Measurements from ENCODE around the gene GIPC1. TPM values are rescaled to one million over a fixed set of nuclear protein-coding genes. Genes with fewer than 3 reads are reported as not detected.

The GIPC1 gene
- total and polyA plus RNA-seq, 5 experiments from 2014 or later, result 19.9 to 35.0 (median 32.2) TPM

- H3K36me3 Mint-ChIP-seq, result peaks cover 0 to 44% (median 14%) of the 10 kb centered on the region in 3 donors
- H3K4me1 Mint-ChIP-seq, result peaks cover 28 to 75% (median 61%) of the 10 kb centered on the region in 4 donors
- ATAC-seq, result no peak
- DNase-seq, result no peak
- H3K4me3 Mint-ChIP-seq, result peak overlapping the region; percentile 60 to 100 (median 89)
- H3K27ac Mint-ChIP-seq, result peak overlapping the region; percentile 87 to 98 (median 91)
- POLR2A ChIA-PET, result interaction anchor here (0.6 to 1.3 kb wide), 3 partner anchors 17 to 71 kb away, joined by 4 to 9 read pairs (median 5); no protein-coding TSS in a partner anchor
- no peaks in the 10 kb centered on the region for H3K27me3 Mint-ChIP-seq
- no peaks in the 10 kb centered on the region for H3K9me3 Mint-ChIP-seq
These were observed 56.9 kb downstream of the GIPC1 start for GRCh38 chr19:14439014-14439413.

GRCh38 chr19:14437578-14438140, 58.3 kb downstream of the GIPC1 start:
- Mint-ChIP-seq H3K36me3 (peaks cover 0 to 33% (median 7%) of the 10 kb centered on the region in 3 donors), H3K9me3 (no peaks in the 10 kb centered on the region), H3K4me1 (peaks cover 28 to 71% (median 60%) of the 10 kb centered on the region in 4 donors), H3K4me3 (peak overlapping the region in 9 of 10 donors; percentile 23 to 99 (median 48)), H3K27ac (peak overlapping the region; percentile 55 to 96 (median 86)), H3K27me3 (no peaks in the 10 kb centered on the region)
- POLR2A ChIA-PET, result interaction anchor here (0.6 to 1.3 kb wide), 11 partner anchors 10 to 276 kb away, joined by 3 to 11 read pairs (median 4); partner anchors contain the start of gene DNAJB1
- ATAC-seq (no peak), DNase-seq (no peak)

DNA sequence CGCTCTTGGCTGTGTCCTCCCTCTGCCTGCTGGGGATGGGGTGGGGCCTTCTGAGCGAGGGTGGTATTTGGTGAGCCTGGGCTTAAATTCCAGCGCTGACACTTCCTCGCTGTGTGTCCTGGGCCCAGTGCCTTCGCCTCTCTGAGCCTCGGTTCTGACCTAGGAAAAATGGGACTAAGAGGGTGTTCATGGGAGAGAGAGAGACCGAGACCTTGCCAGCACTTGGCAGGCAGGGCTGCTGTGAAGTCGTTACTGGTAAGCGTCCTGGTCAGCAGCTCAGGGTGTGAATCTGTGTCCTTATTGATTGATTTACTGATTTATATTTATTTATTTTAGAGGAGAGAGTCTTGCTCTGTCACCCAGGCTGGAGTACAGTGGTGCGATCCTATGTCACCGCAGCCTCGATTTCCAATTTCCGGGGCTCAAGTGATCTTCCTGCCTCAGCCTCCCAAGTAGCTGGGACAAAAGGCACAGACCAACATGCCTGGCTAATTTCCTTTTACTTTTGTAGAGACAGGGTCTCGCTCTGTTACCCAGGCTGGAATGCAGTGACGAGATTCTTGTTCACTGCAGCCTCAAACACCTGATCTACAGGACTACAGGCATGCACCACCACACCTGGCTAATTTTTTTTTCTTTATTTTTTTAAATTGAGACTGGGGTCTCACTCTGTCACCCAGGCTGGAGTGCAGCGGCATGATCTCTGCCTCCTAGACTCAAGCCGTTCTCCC, 60.4 kb downstream of the GIPC1 start:
- no peak for DNase-seq
- peak overlapping the region; percentile 44 to 87 (median 79) for H3K4me3 Mint-ChIP-seq
- H3K9me3 Mint-ChIP-seq, result no peaks in the 10 kb centered on the region
- no peak for ATAC-seq
- H3K36me3 Mint-ChIP-seq, result peaks cover 0 to 19% (median 0%) of the 10 kb centered on the region in 3 donors
- H3K4me1 Mint-ChIP-seq, result peaks cover 25 to 71% (median 59%) of the 10 kb centered on the region in 4 donors
- H3K27ac Mint-ChIP-seq, result peak overlapping the region; percentile 58 to 95 (median 90)
- H3K27me3 Mint-ChIP-seq, result no peaks in the 10 kb centered on the region
- POLR2A ChIA-PET, result interaction anchor here (1.0 to 2.2 kb wide), 3 partner anchors 17 to 83 kb away, joined by 3 to 8 read pairs (median 3); partner anchors contain the start of gene DNAJB1

- Mint-ChIP-seq H3K27ac (peak overlapping the region; percentile 83 to 96 (median 92)), H3K4me1 (peaks cover 19 to 64% (median 53%) of the 10 kb centered on the region in 4 donors), H3K27me3 (peaks cover 0 to 1% (median 0%) of the 10 kb centered on the region in 5 donors), H3K9me3 (no peaks in the 10 kb centered on the region), H3K4me3 (peak overlapping the region; percentile 64 to 90 (median 84)), H3K36me3 (peaks cover 0 to 13% (median 0%) of the 10 kb centered on the region in 3 donors)
- DNase-seq (peak in 2 of 10 donors; percentile 29 to 60), ATAC-seq (peak in 1 of 2 donors; percentile 5)
- POLR2A ChIA-PET, result interaction anchor here (0.5 to 2.2 kb wide), 7 partner anchors 16 to 268 kb away, joined by 3 to 8 read pairs (median 3); partner anchors contain the start of gene DNAJB1
These were observed 61.2 kb downstream of the GIPC1 start for GRCh38 chr19:14434543-14435319.

DNA sequence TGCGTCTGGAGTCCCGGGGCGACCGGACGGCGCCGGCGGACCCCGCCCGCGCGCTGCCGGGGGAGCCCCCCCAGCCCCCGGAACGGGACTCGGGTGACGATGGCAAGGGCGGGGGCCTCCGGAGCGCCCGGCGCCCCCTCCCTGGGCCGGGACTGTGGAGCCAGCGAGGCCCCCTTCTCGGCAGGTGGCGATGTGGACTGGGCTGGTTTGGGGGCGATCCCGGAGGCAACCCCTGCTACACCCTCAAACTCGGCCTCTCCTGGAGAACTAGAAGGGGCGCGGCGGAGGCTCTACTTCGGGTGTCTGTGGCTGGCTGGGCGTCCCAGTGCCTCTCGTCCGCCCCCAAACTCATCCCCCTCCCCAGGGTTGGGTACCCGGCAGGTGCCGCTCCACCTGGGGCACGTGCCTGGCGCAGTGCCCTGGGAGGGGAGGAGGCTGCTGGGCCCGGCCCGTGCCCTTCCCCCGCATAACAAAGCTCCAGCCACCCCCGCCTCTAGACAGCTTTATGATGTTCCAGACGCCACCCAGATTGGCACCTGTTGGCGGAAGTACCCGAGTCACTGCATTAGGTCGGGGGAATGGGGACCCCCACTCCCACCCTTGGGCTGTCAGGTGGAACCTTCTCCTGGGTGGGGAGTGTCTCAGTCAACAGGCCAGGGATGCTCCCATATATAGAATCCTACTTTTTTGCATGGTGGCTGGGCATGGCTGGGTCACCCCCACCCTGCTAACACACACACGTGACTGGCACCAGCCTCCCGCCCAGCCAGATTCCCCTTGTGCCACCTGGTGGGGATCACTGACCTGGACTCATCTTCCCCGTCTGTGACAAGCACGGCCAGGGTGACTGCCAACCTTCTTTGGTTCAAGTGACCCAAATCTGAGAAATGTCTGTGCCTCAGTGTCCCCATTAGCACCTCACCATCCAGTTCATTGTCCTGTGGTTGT, 62.1 kb downstream of the GIPC1 start:
- H3K9me3 Mint-ChIP-seq, result no peaks in the 10 kb centered on the region
- peaks cover 12 to 55% (median 44%) of the 10 kb centered on the region in 4 donors for H3K4me1 Mint-ChIP-seq
- H3K36me3 Mint-ChIP-seq, result peaks cover 0 to 13% (median 0%) of the 10 kb centered on the region in 3 donors
- ATAC-seq (peak; percentile 68 to 77), DNase-seq (peak in 9 of 10 donors; percentile 48 to 81 (median 57))
- H3K27ac Mint-ChIP-seq, result peak overlapping the region; percentile 83 to 96 (median 92)
- peak overlapping the region; percentile 64 to 90 (median 84) for H3K4me3 Mint-ChIP-seq
- POLR2A ChIA-PET, result interaction anchor here (0.7 to 2.2 kb wide), 10 partner anchors 15 to 268 kb away, joined by 3 to 9 read pairs (median 3); partner anchors contain the start of genes ADGRE5, DDX39A and DNAJB1
- H3K27me3 Mint-ChIP-seq, result peaks cover 0 to 1% (median 0%) of the 10 kb centered on the region in 5 donors

DNA sequence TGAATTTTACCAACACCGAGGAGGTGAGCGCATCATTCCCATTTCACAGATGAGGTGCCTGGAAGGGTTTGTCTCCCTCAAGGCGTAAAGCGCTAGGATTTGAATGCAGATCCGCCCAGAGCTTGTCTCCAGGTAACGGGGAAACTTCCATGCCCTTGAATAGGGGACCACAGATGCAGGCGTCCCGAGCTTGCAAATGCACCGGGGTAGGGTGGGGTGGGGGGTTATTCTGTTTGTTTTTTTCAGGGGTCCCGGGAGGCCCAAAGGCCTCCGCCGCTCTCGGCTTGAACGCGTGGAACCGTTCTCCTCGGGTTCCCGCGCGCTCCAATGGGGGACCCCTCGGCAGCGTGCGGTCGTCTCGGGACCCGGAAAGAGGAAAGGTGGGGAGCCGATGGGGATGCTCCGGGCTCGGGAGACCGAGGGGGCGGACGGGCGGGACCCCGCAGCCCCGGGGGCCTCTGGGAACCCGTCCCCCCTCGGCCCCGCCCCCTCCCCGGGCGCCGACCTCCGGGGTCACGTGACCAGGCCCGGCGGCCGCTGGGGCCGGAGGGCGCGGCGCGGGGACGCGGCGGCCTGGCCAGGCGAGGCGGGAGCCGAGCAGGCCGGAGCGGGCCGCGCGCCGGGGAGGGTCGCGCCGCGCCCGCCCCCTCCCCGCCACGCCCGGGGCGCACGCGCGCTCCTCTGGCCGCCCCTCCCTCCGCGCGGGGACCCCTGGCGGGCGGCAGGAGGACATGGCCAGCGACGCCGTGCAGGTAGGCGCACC, 63.0 kb downstream of the GIPC1 start, which contains the start of gene PKN1:
Gene PKN1, plus strand, starts transcription at position 516 of the 763 bp plus-strand sequence. Its CDS starts 216 bp downstream, at position 732.
- no peaks in the 10 kb centered on the region for H3K9me3 Mint-ChIP-seq
- ATAC-seq (peak; percentile 20 to 48), DNase-seq (peak in 7 of 10 donors; percentile 27 to 60 (median 51))
- H3K4me3 Mint-ChIP-seq, result peak within 1 kb of the TSS; percentile 76 to 93 (median 87)
- POLR2A ChIA-PET, result interaction anchor here (0.6 to 3.1 kb wide), 18 partner anchors 8 to 1500 kb away, joined by 3 to 36 read pairs (median 4); partner anchors contain the start of genes DDX39A and GIPC1
- peaks cover 0 to 13% (median 0%) of the 10 kb centered on the region in 3 donors for H3K36me3 Mint-ChIP-seq
- H3K27ac Mint-ChIP-seq, result peak within 1 kb of the TSS; percentile 87 to 96 (median 93)
- H3K27me3 Mint-ChIP-seq, result peaks cover 0 to 1% (median 0%) of the 10 kb centered on the region in 5 donors
- peaks cover 10 to 46% (median 38%) of the 10 kb centered on the region in 4 donors for H3K4me1 Mint-ChIP-seq

DNA sequence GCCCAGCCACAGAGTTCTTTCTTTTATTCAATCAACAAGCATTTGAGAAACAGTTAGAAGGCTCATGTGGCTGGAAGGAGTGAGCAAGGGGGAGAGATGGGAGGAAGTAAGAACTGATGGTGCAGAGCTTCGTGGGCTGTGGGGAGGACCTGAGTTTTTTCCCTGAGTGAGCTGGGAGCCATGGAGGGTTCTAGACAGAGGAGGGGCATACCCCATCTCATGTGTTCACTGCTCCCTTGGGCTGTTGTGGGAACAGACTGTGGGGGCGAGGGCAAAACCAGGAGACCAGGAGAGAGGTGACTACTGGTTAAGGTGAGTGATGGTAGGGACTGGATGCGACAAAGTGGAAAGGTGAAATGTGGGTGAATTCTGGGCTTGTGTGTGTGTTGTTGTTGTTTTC, 65.2 kb downstream of the GIPC1 start:
- POLR2A ChIA-PET, result interaction anchor here (0.6 to 3.1 kb wide), 6 partner anchors 9 to 366 kb away, joined by 3 to 36 read pairs (median 4); partner anchors contain the start of gene DDX39A
- Mint-ChIP-seq H3K4me3 (peak overlapping the region in 6 of 10 donors; percentile 24 to 63 (median 39)), H3K27ac (peak overlapping the region in 5 of 10 donors; percentile 44 to 83 (median 73)), H3K36me3 (peaks cover 0 to 2% (median 0%) of the 10 kb centered on the region in 3 donors), H3K4me1 (peaks cover 8 to 30% (median 25%) of the 10 kb centered on the region in 4 donors), H3K9me3 (no peaks in the 10 kb centered on the region), H3K27me3 (peaks cover 0 to 1% (median 0%) of the 10 kb centered on the region in 5 donors)
- ATAC-seq, result no peak
- DNase-seq, result no peak

DNA sequence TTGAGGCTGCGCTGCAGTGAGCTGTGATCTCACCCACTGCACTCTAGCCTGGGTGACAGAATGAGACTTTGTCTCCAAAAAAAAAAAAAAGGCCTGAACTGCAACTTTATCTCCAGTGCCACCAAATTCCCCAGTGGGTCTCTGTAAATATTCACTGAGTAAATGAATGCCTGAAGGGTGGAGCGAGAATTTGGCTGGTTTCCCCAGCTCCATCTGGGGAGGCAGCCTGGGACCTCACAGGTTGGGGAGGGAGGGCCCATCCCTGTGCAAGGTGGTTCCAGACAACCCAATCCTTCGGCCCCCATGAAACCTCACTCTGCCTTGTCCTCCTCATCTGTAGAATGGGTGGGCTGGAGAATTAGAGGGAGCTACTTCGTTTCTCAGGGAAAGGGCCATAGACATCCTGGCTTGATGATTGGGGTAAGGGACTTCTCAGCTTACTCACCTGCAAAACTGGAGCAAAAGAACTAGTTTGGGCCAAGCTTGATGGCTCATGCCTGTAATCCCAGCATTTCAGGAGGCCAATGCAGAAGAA, 67.0 kb downstream of the GIPC1 start:
- ATAC-seq, result no peak
- no peak overlapping the region for H3K4me3 Mint-ChIP-seq

More for the DNA sequence above, 67.0 kb downstream of the GIPC1 start:
- no peak overlapping the region for H3K27ac Mint-ChIP-seq
- POLR2A ChIA-PET, result interaction anchor here (0.9 to 1.2 kb wide), 2 partner anchors 9 to 62 kb away, joined by 3 read pairs; no protein-coding TSS in a partner anchor
- peaks cover 4 to 15% (median 11%) of the 10 kb centered on the region in 4 donors for H3K4me1 Mint-ChIP-seq
- H3K27me3 Mint-ChIP-seq, result peaks cover 0 to 1% (median 0%) of the 10 kb centered on the region in 5 donors
- no peak for DNase-seq
- no peaks in the 10 kb centered on the region for H3K9me3 Mint-ChIP-seq
- no peaks in the 10 kb centered on the region for H3K36me3 Mint-ChIP-seq

All from naive thymus-derived CD8-positive, alpha-beta T cell (primary cell).